H9 (cell line): Measurements from ENCODE around the gene NSUN7. TPM values are rescaled to one million over a fixed set of nuclear protein-coding genes. Genes with fewer than 3 reads are reported as not detected.

Experiments
- DNase-seq: peaks from one replicate; pipeline ENCODE4 v3.0.0-alpha.2; 2017
- H2AFZ ChIP-seq: one replicate; pipeline ENCODE4 v1.6.1; 2013; ENCODE audit warnings: mild to moderate bottlenecking, low read length, control low read depth, moderate library complexity
- H2AK5ac ChIP-seq: 2 replicates; pipeline ENCODE4 v1.6.1; 2013; ENCODE audit warnings: low read length, control low read depth, mixed read lengths; ENCODE audit not compliant: insufficient read length
- H2BK120ac ChIP-seq: one replicate; pipeline ENCODE4 v1.6.1; 2013; ENCODE audit warnings: low read depth, mild to moderate bottlenecking, low read length, control low read depth, inconsistent platforms; ENCODE audit not compliant: poor library complexity, severe bottlenecking
- H2BK12ac ChIP-seq: 2 replicates; pipeline ENCODE4 v1.6.1; 2013; ENCODE audit warnings: low read length, control low read depth, mixed read lengths, low read depth; ENCODE audit not compliant: insufficient read length
- H2BK15ac ChIP-seq: 2 replicates; pipeline ENCODE4 v1.6.1; 2013; ENCODE audit warnings: low read depth, low read length, control low read depth
- H2BK20ac ChIP-seq: one replicate; pipeline ENCODE4 v1.6.1; 2013; ENCODE audit warnings: low read depth, mild to moderate bottlenecking, low read length, control low read depth, inconsistent platforms; ENCODE audit not compliant: poor library complexity, severe bottlenecking
- H2BK5ac ChIP-seq: 2 replicates; pipeline ENCODE4 v1.6.1; 2013; ENCODE audit warnings: low read length, control low read depth, mixed read lengths; ENCODE audit not compliant: insufficient read length
- H3K14ac ChIP-seq: 2 replicates; pipeline ENCODE4 v1.6.1; 2013; ENCODE audit warnings: low read length, control low read depth; ENCODE audit not compliant: insufficient read depth
- H3K18ac ChIP-seq: 2 replicates; pipeline ENCODE4 v1.6.1; 2013; ENCODE audit warnings: low read depth, mild to moderate bottlenecking, mixed read lengths, low read length, control low read depth; ENCODE audit not compliant: insufficient read length
- H3K23ac ChIP-seq: 2 replicates; pipeline ENCODE4 v1.6.1; 2013; ENCODE audit warnings: low read length, control low read depth, mixed read lengths, low read depth; ENCODE audit not compliant: insufficient read length
- H3K23me2 ChIP-seq: 2 replicates; pipeline ENCODE4 v1.6.1; 2013; ENCODE audit warnings: low read depth, mild to moderate bottlenecking, mixed read lengths, low read length, control low read depth; ENCODE audit not compliant: insufficient read length, poor library complexity, severe bottlenecking
- H3K27ac ChIP-seq: 2 replicates; pipeline ENCODE4 v1.5.1; 2013; ENCODE audit warnings: low read length, control low read depth, mixed read lengths, low read depth; ENCODE audit not compliant: insufficient read length
- H3K27me3 ChIP-seq: 2 replicates; pipeline ENCODE4 v1.6.1; 2013; ENCODE audit warnings: low read length, control low read depth, inconsistent platforms; ENCODE audit not compliant: insufficient read depth
- H3K4ac ChIP-seq: 2 replicates; pipeline ENCODE4 v1.6.1; 2013; ENCODE audit warnings: low read depth, mild to moderate bottlenecking, control low read depth, inconsistent platforms, low read length, moderate library complexity
- H3K4me1 ChIP-seq: 2 replicates; pipeline ENCODE4 v1.6.1; 2013; ENCODE audit warnings: low read length, control low read depth, inconsistent platforms; ENCODE audit not compliant: insufficient read depth
- H3K4me2 ChIP-seq: 2 replicates; pipeline ENCODE4 v1.6.1; 2013; ENCODE audit warnings: low read length, control low read depth, mixed read lengths; ENCODE audit not compliant: insufficient read length, insufficient read depth
- H3K56ac ChIP-seq: 2 replicates; pipeline ENCODE4 v1.6.1; 2013; ENCODE audit warnings: low read depth, mild to moderate bottlenecking, mixed read lengths, low read length, control low read depth; ENCODE audit not compliant: insufficient read length
- H3K79me1 ChIP-seq: 2 replicates; pipeline ENCODE4 v1.6.1; 2013; ENCODE audit warnings: low read depth, mild to moderate bottlenecking, moderate library complexity, low read length, control low read depth, inconsistent platforms; ENCODE audit not compliant: insufficient read depth, poor library complexity, severe bottlenecking
- H3K79me2 ChIP-seq: 2 replicates; pipeline ENCODE4 v1.6.1; 2013; ENCODE audit warnings: low read length, control low read depth, inconsistent platforms; ENCODE audit not compliant: insufficient read depth
- H3K9ac ChIP-seq: 2 replicates; pipeline ENCODE4 v1.6.1; 2013; ENCODE audit warnings: low read length, control low read depth, mixed read lengths; ENCODE audit not compliant: insufficient read length; ENCODE audit errors: extremely low read depth
- H3K9me3 ChIP-seq: one replicate; pipeline ENCODE4 v1.6.1; 2013; ENCODE audit warnings: low read depth, low read length, inconsistent platforms; ENCODE audit not compliant: control insufficient read depth
- H3T11ph ChIP-seq: one replicate; pipeline ENCODE4 v1.6.1; 2013; ENCODE audit warnings: mild to moderate bottlenecking, low read length, control low read depth, inconsistent platforms
- H4K20me1 ChIP-seq: one replicate; pipeline ENCODE4 v1.6.1; 2013; ENCODE audit not compliant: control insufficient read depth, insufficient read length, insufficient read depth
- H4K5ac ChIP-seq: 2 replicates; pipeline ENCODE4 v1.6.1; 2013; ENCODE audit warnings: low read depth, mild to moderate bottlenecking, mixed read lengths, low read length, control low read depth; ENCODE audit not compliant: insufficient read length
- H4K8ac ChIP-seq: replicated peaks from 2 replicates; pipeline ENCODE4 v1.6.1; 2013; ENCODE audit warnings: low read length, control low read depth, mixed read lengths, low read depth; ENCODE audit not compliant: insufficient read length
- H4K91ac ChIP-seq: 2 replicates; pipeline ENCODE4 v1.6.1; 2013; ENCODE audit warnings: low read depth, mild to moderate bottlenecking, moderate library complexity, mixed read lengths, low read length, control low read depth; ENCODE audit not compliant: insufficient read length
- H3K27ac Mint-ChIP-seq, 3 experiments: 2 replicates in 2 of 3; 3 replicates in 1 of 3; pipeline ENCODE4 v1.8.0; 2020 to 2021; ENCODE audit warnings: mixed read lengths in 3 of 3, mild to moderate bottlenecking in 1 of 3, moderate library complexity in 1 of 3
- H3K27me3 Mint-ChIP-seq: 2 replicates; pipeline ENCODE4 v1.8.0; 2021; ENCODE audit warnings: low read depth, mild to moderate bottlenecking, moderate library complexity, mixed read lengths
- H3K36me3 Mint-ChIP-seq, 3 experiments: 2 replicates in 2 of 3; 3 replicates in 1 of 3; pipeline ENCODE4 v1.8.0; 2020 to 2021; ENCODE audit warnings: low read depth in 3 of 3, mixed read lengths in 3 of 3; ENCODE audit not compliant: insufficient read depth in 1 of 3
- H3K4me1 Mint-ChIP-seq, 2 experiments: 2 replicates each; pipeline ENCODE4 v1.8.0; 2020; ENCODE audit warnings: mixed read lengths in 2 of 2
- H3K4me3 Mint-ChIP-seq, 2 experiments: 2 replicates in 1 of 2; 3 replicates in 1 of 2; pipeline ENCODE4 v1.8.0; 2020 to 2021; ENCODE audit warnings: mild to moderate bottlenecking in 2 of 2, mixed read lengths in 2 of 2, moderate library complexity in 1 of 2
- H3K9me3 Mint-ChIP-seq, 2 experiments: 2 replicates in 1 of 2; 3 replicates in 1 of 2; pipeline ENCODE4 v1.8.0; 2020; ENCODE audit warnings: mild to moderate bottlenecking in 2 of 2, mixed read lengths in 2 of 2, moderate library complexity in 1 of 2
- WGBS: extraction: QIAGEN DNeasy Blood & Tissue Kit; methylation state at CpG from one replicate; pipeline ENCODE4 v1.1.7; 2013; ENCODE audit warnings: missing lambda C conversion rate, low lambda C conversion rate, mixed read lengths; ENCODE audit not compliant: insufficient read length; ENCODE audit errors: extremely low coverage; 5-methylcytosine and 5-hydroxymethylcytosine counted together
- total RNA-seq: library from RNA; stranded (reverse); gene quantifications from 2 replicates; pipeline ENCODE4 v1.2.1, GENCODE V29; 2021
- TF ChIP-seq, protein P1 (sequence below): fragments of 200-600 bp; sonication (generic); conservative IDR thresholded peaks from 3 replicates; pipeline ENCODE4 v1.8.0; 2021; ENCODE audit warnings: antibody characterized with exemption, mild to moderate bottlenecking

Gene NSUN7
- total RNA-seq, 1 experiment from 2014 or later = 15.9 TPM

DNA sequence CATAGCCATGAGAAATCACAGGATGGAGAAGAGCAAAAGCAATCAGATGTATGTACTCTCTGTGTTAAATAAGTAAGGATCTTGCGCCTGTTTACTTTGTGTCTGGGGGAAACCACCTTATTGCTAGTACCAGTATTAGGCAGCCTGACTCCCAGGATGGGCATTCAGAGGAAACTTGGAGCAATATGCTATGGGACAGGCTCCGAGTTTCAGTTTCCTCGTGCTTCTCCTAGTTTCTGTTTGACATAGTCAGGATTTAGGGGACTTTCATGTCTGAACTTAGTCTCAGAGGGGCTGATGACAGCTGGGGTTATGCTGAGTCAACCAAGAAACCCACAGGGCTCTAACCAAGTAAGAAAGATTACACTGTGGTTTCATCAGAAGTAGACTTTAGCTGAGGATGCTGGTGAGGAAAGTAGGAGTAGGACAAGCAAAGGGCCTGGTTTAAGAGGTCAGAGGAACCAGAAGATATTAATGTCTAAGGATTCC lies 13.5 kb downstream of the NSUN7 start:
- Histone ChIP-seq H4K20me1 (no peaks in the 10 kb centered on the region), H4K8ac (no peak overlapping the region), H3K79me1 (no peaks in the 10 kb centered on the region), H2BK15ac (no peak overlapping the region), H2AFZ (no peak overlapping the region), H2BK20ac (no peak overlapping the region), H2AK5ac (no peak overlapping the region), H3K9ac (no peak overlapping the region), H3K27me3 (no peaks in the 10 kb centered on the region), H3K4me2 (no peak overlapping the region), H3T11ph (no peak overlapping the region), H3K56ac (no peak overlapping the region), H4K5ac (no peak overlapping the region), H3K9me3 (no peaks in the 10 kb centered on the region), H3K14ac (no peak overlapping the region), H3K23me2 (no peaks in the 10 kb centered on the region), H3K23ac (no peak overlapping the region), H4K91ac (no peak overlapping the region), H2BK120ac (no peak overlapping the region), H2BK12ac (no peak overlapping the region), H3K18ac (no peak overlapping the region), H2BK5ac (no peak overlapping the region), H3K27ac (no peak overlapping the region), H3K4ac (no peak overlapping the region), H3K79me2 (no peaks in the 10 kb centered on the region), H3K4me1 (no peaks in the 10 kb centered on the region)
- TF ChIP-seq, protein P1, sequence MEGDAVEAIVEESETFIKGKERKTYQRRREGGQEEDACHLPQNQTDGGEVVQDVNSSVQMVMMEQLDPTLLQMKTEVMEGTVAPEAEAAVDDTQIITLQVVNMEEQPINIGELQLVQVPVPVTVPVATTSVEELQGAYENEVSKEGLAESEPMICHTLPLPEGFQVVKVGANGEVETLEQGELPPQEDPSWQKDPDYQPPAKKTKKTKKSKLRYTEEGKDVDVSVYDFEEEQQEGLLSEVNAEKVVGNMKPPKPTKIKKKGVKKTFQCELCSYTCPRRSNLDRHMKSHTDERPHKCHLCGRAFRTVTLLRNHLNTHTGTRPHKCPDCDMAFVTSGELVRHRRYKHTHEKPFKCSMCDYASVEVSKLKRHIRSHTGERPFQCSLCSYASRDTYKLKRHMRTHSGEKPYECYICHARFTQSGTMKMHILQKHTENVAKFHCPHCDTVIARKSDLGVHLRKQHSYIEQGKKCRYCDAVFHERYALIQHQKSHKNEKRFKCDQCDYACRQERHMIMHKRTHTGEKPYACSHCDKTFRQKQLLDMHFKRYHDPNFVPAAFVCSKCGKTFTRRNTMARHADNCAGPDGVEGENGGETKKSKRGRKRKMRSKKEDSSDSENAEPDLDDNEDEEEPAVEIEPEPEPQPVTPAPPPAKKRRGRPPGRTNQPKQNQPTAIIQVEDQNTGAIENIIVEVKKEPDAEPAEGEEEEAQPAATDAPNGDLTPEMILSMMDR = no peak
- H3K9me3 Mint-ChIP-seq = no peaks in the 10 kb centered on the region; a peak in 1 of 5 replicates
- DNase-seq = no peak
- peaks cover 4 to 34% (median 24%) of the 10 kb centered on the region in 3 experiments; a peak in 6 of 7 replicates for H3K36me3 Mint-ChIP-seq
- H3K27ac Mint-ChIP-seq = no peak overlapping the region
- no peak overlapping the region for H3K4me3 Mint-ChIP-seq
- H3K4me1 Mint-ChIP-seq = peaks cover under 1 to 2% of the 10 kb centered on the region in 2 experiments; a peak in 1 of 4 replicates
- H3K27me3 Mint-ChIP-seq = no peaks in the 10 kb centered on the region
- WGBS = no CpG with 5 or more reads among the region's 3 CpGs
